Breast epithelium (tissue), 4 donors: Measurements from ENCODE around the gene SPSB3. TPM values are rescaled to one million over a fixed set of nuclear protein-coding genes. Genes with fewer than 3 reads are reported as not detected.

ENCODE experiments used
- DNase-seq, 2 donors: peaks; one replicate each; pipeline ENCODE4 v3.0.0-alpha.2; 2019; ENCODE audit warnings: low spot score in 2 of 2
- H3K27ac ChIP-seq, 2 donors: fragments of 200-600 bp; sonication (generic) in 1 of 2; one replicate each; pipeline ENCODE4 v1.5.1; 2016 to 2019; ENCODE audit warnings: mild to moderate bottlenecking in 1 of 2
- H3K27me3 ChIP-seq, 2 donors: fragments of 200-600 bp; sonication (generic) in 1 of 2; one replicate each; pipeline versions ENCODE4 v1.5.1 to v1.6.0; 2017 to 2019; ENCODE audit warnings: control low read depth in 1 of 2, mild to moderate bottlenecking in 1 of 2
- H3K36me3 ChIP-seq: fragments of 200-600 bp; one replicate; pipeline ENCODE4 v1.5.1; 2019
- H3K4me1 ChIP-seq, 2 donors: fragments of 200-600 bp; sonication (generic); one replicate each; pipeline ENCODE4 v1.5.1; 2016 to 2019; ENCODE audit warnings: control low read depth in 1 of 2
- H3K4me3 ChIP-seq, 3 donors: fragments of 200-600 bp; sonication (generic); 1 replicate in 2 of 3; 2 replicates in 1 of 3; pipeline ENCODE4 v1.5.1; 2016 to 2019; ENCODE audit warnings: mild to moderate bottlenecking in 3 of 3, moderate library complexity in 2 of 3
- H3K9me3 ChIP-seq, 2 donors: fragments of 200-600 bp; sonication (generic) in 1 of 2; one replicate each; pipeline ENCODE4 v1.5.1; 2016 to 2019; ENCODE audit warnings: control low read depth in 1 of 2
- CTCF ChIP-seq, 3 donors: fragments of 450-650 bp; IDR thresholded peaks; one replicate each; pipeline ENCODE4 v1.5.1; 2016 to 2017; ENCODE audit warnings: antibody characterized with exemption in 3 of 3, mild to moderate bottlenecking in 3 of 3, moderate library complexity in 3 of 3
- POLR2A ChIP-seq: fragments of 450-650 bp; IDR thresholded peaks from one replicate; pipeline ENCODE4 v1.6.1; 2016; ENCODE audit warnings: antibody characterized with exemption, mild to moderate bottlenecking, moderate library complexity
- POLR2AphosphoS5 ChIP-seq, 3 donors: sonication (generic); formaldehyde crosslinking; IDR thresholded peaks; one replicate each; pipeline ENCODE4 v1.6.1; 2017; ENCODE audit warnings: antibody characterized with exemption in 3 of 3
- intact Hi-C: fragments of 100-400 bp; cut with DNase I; formaldehyde crosslinking; loops from one replicate; pipeline ENCODE4 v1.15.1; 2023; ENCODE audit warnings: low total_unique reads
- total RNA-seq, 3 donors: library from RNA; depleted of rRNA; stranded (reverse); fragments of >200 nt; gene quantifications; one replicate each; pipeline ENCODE4 v1.1.0, GENCODE V29; 2016

SPSB3 gene
- 100 to 1,000 TPM in 1 of 3 donors, 10 to 100 TPM in 2; 84.9 to 107 (median 88.5) TPM for total RNA-seq

DNA sequence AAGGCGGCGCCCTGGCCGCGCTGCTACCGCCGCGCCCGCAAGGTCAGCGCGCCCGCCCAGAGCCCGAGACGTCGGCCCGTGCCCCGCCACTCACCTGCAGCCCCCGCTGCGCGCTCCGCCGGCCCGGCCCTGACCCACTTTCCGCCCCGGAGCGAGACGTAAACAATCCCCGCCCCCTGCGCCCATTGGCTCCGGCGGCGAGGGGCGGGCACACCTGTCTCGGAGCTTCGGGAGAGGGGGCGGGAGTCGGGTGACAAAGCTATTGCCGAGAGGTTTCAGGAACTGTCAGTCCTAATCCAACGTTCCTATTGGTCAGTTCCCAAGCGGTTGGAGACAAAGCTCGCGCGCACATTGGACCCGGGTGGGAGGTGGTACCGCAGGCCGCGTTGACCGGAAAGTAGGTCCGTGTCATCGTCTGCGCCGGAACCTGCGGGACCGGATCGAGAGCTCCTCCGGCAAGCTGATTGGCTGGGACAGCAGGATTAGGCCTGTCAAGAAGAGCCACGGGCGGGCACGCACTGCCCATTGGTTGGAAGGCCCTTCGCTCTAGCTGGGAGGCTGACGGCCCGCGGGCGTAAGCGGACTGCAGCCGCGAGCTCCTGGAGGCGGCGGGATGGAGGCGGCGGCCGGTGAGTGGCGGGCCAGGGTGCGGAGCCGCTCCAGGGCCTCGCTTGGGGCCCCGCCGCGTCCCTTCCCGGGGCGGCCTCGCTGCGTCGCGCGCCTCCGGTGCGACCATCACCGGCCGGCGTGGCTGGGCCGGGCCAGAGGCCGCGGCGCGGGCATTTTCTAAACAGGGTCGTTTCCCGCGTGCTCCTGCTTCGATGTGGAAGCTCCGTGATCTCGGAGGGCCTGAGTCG lies at the start of gene SPSB3, which contains the start of gene NUBP2:
SPSB3 (minus strand) TSS at position 164 of the 857 bp plus-strand sequence. CDS start 1,088 bp downstream, outside the sequence.
NUBP2 (plus strand) TSS at position 553 of the 857 bp plus-strand sequence; CDS start at position 614, 61 bp downstream.
- Histone ChIP-seq H3K9me3 (no peaks in the 10 kb centered on the region), H3K27ac (peak within 1 kb of the TSS; percentile 83 to 91), H3K4me3 (peak within 1 kb of the TSS; percentile 77 to 96 (median 94)), H3K4me1 (peaks cover 0 to 15% of the 10 kb centered on the region in 2 donors), H3K27me3 (no peaks in the 10 kb centered on the region), H3K36me3 (no peaks in the 10 kb centered on the region)
- intact Hi-C loops, result no loop called here
- TF ChIP-seq CTCF (IDR thresholded peaks at IDR 0.05) (no peak), POLR2AphosphoS5 (IDR thresholded peaks at IDR 0.05) (peak; percentile 25 to 76 (median 75))
- peak; percentile 100 for DNase-seq

GRCh38 chr16:1831186-1832075 lies 49.1 kb upstream of the SPSB3 start:
- H3K36me3 ChIP-seq, result no peaks in the 10 kb centered on the region
- no peak overlapping the region for H3K27ac ChIP-seq
- H3K4me3 ChIP-seq, result no peak overlapping the region
- peaks cover 0 to 9% of the 10 kb centered on the region in 2 donors for H3K4me1 ChIP-seq
- DNase-seq, result no peak
- no peaks in the 10 kb centered on the region for H3K27me3 ChIP-seq
- intact Hi-C loops, result no loop called here
- no peaks in the 10 kb centered on the region for H3K9me3 ChIP-seq
- TF ChIP-seq CTCF (IDR thresholded peaks at IDR 0.05) (no peak), POLR2A (no peak), POLR2AphosphoS5 (IDR thresholded peaks at IDR 0.05) (no peak)

DNA sequence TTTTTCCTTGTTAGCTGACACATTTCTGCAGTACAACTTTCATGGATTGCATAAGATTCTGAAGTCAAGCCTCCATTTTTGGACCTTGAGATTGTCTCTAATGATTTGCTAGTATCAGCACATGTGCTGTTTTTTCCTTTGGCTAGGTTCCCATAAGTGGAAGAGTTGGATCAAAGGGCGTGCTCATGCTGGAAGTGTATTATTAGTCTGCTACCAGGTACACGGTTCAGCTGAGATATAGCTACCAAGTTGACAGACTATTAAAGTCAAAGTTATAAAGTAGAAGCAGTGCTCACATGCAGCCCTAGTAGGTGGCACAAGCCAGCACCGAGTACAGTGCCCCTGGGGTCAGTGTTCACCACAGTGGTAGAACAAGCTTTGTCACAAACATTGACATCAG lies 47.8 kb upstream of the SPSB3 start:
- no peak overlapping the region for H3K27ac ChIP-seq

DNA sequence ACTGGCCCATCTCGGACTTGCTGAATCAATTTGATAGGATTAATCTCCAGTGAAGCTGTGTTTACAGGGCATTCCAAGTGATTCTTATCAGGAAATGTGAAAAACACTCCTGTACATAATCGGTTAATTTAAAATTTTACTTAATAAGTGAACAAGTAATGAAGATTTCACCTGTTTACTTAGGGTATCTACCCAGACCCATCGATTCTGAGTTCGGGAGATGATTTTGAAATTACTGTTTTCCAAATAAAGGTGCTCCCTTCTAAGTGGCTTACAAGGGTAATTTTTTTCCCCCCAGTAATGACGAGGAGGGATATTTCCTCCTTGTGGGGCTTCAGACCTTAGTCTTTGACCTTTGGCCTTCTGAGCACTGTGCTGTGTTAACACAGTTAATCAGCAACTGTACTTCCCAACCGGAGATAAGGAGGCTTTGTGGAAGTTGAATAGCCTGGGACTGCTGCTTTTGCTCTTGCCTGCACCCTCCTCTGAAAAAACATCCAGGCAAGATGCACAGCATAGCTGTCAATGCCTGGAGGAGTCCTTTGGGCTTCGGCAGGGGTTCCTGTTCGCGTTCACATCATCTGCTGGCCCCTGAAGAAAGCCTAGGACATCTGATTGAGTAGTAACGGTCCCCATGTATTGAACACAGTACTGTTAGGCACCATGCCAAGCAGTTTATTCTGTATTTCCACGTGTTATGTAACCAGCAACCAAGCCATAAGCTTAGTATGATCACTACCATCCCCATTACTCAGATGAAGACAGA lies 46.5 kb upstream of the SPSB3 start:
- peaks cover 0 to 18% of the 10 kb centered on the region in 2 donors for H3K4me1 ChIP-seq
- H3K27ac ChIP-seq, result no peak overlapping the region

More for the DNA sequence above, 47.8 kb upstream of the SPSB3 start:
- H3K27me3 ChIP-seq, result no peaks in the 10 kb centered on the region
- intact Hi-C loops, result no loop called here
- H3K9me3 ChIP-seq, result no peaks in the 10 kb centered on the region
- H3K4me1 ChIP-seq, result peaks cover 0 to 16% of the 10 kb centered on the region in 2 donors
- DNase-seq, result no peak
- H3K4me3 ChIP-seq, result no peak overlapping the region
- H3K36me3 ChIP-seq, result no peaks in the 10 kb centered on the region
- TF ChIP-seq CTCF (IDR thresholded peaks at IDR 0.05) (no peak), POLR2AphosphoS5 (IDR thresholded peaks at IDR 0.05) (no peak), POLR2A (no peak)

More for the DNA sequence above, 46.5 kb upstream of the SPSB3 start:
- TF ChIP-seq POLR2AphosphoS5 (IDR thresholded peaks at IDR 0.05) (no peak), CTCF (IDR thresholded peaks at IDR 0.05) (no peak), POLR2A (no peak)
- no peaks in the 10 kb centered on the region for H3K9me3 ChIP-seq
- peak overlapping the region in 1 of 3 donors; percentile 95 for H3K4me3 ChIP-seq
- intact Hi-C loops, result no loop called here
- DNase-seq, result no peak
- H3K27me3 ChIP-seq, result no peaks in the 10 kb centered on the region
- no peaks in the 10 kb centered on the region for H3K36me3 ChIP-seq
